HEK293 (cell line): ENCODE data around the gene TYW5.

Experiments
- CTCF ChIA-PET: fragments of 350-600 bp; formaldehyde crosslinking; extraction: SDS; loops from one replicate; lab custom pipeline; 2021; ENCODE audit warnings: antibody characterized with exemption; lab: Yijun Ruan, JAX
- POLR2A ChIA-PET: fragments of 300-600 bp; formaldehyde crosslinking; extraction: SDS; loops from one replicate; lab custom pipeline; 2020; ENCODE audit warnings: antibody characterized with exemption, inconsistent platforms; lab: Yijun Ruan, JAX
- H3K27ac ChIP-seq: fragments of 200-500 bp; sonication (Bioruptor generic); 2 replicates; pipeline ENCODE4 v1.5.1; 2014; ENCODE audit warnings: low read depth, low read length, control low read depth, inconsistent platforms; ENCODE audit errors: extremely low read depth
- H3K36me3 ChIP-seq, 2 experiments: fragments of 200-500 bp in 1 of 2; sonication (Bioruptor generic) in 1 of 2; 1 replicate in 1 of 2; 2 replicates in 1 of 2; pipeline ENCODE4 v1.5.1; 2014 to 2017; ENCODE audit warnings: inconsistent platforms in 2 of 2, low read length in 2 of 2; ENCODE audit not compliant: control insufficient read depth in 2 of 2, insufficient read depth in 1 of 2
- H3K4me1 ChIP-seq: fragments of 200-500 bp; sonication (Bioruptor generic); 2 replicates; pipeline ENCODE4 v1.5.1; 2014; ENCODE audit warnings: mild to moderate bottlenecking, low read length, inconsistent platforms; ENCODE audit not compliant: control insufficient read depth, insufficient read depth
- H3K4me3 ChIP-seq: 2 replicates; pipeline ENCODE4 v1.5.1; 2011; ENCODE audit warnings: low read depth, mild to moderate bottlenecking, control low read depth, low read length, moderate library complexity
- H3K9me3 ChIP-seq: fragments of 200-500 bp; sonication (Bioruptor generic); 2 replicates; pipeline ENCODE4 v1.5.1; 2014; ENCODE audit warnings: low read depth, low read length, inconsistent platforms; ENCODE audit not compliant: control insufficient read depth, insufficient read depth
- BCL11A ChIP-seq: fragments of 450-650 bp; formaldehyde crosslinking; IDR thresholded peaks from 2 replicates; pipeline ENCODE4 v1.5.1; 2016; ENCODE audit warnings: low read depth, missing biosample characterization, missing genetic modification characterization
- HOXC10 ChIP-seq: sonication (generic); formaldehyde crosslinking; IDR thresholded peaks from 2 replicates; pipeline ENCODE4 v1.8.1; 2023; ENCODE audit warnings: mild to moderate bottlenecking, missing genetic modification reagents
- KLF16 ChIP-seq: fragments of 450-650 bp; formaldehyde crosslinking; IDR thresholded peaks from 2 replicates; pipeline ENCODE4 v1.5.1; 2017; ENCODE audit warnings: missing biosample characterization, missing genetic modification characterization
- ZBTB21 ChIP-seq: fragments of 450-650 bp; formaldehyde crosslinking; IDR thresholded peaks from 2 replicates; pipeline ENCODE4 v1.5.1; 2017; ENCODE audit warnings: missing biosample characterization, missing genetic modification characterization
- ZFP3 ChIP-seq: fragments of 450-650 bp; formaldehyde crosslinking; IDR thresholded peaks from 2 replicates; pipeline ENCODE4 v1.5.1; 2016; ENCODE audit warnings: low read depth, missing biosample characterization, missing genetic modification characterization
- ZNF133 ChIP-seq: fragments of 450-650 bp; formaldehyde crosslinking; IDR thresholded peaks from 2 replicates; pipeline ENCODE4 v1.5.1; 2016; ENCODE audit warnings: missing biosample characterization, missing genetic modification characterization
- ZNF140 ChIP-seq: fragments of 450-650 bp; formaldehyde crosslinking; IDR thresholded peaks from 2 replicates; pipeline ENCODE4 v1.5.1; 2016; ENCODE audit warnings: missing biosample characterization, missing genetic modification characterization
- ZNF2 ChIP-seq: fragments of 450-650 bp; formaldehyde crosslinking; IDR thresholded peaks from 2 replicates; pipeline ENCODE4 v1.5.1; 2016; ENCODE audit warnings: missing biosample characterization, missing genetic modification characterization
- ZNF266 ChIP-seq: fragments of 450-650 bp; formaldehyde crosslinking; IDR thresholded peaks from 2 replicates; pipeline ENCODE4 v1.5.1; 2016; ENCODE audit warnings: missing biosample characterization, missing genetic modification characterization, low read depth
- ZNF433 ChIP-seq: fragments of 450-650 bp; formaldehyde crosslinking; IDR thresholded peaks from 2 replicates; pipeline ENCODE4 v1.5.1; 2016; ENCODE audit warnings: missing biosample characterization, missing genetic modification characterization, low read depth
- ZNF560 ChIP-seq: fragments of 450-650 bp; formaldehyde crosslinking; IDR thresholded peaks from 2 replicates; pipeline ENCODE4 v1.5.1; 2017; ENCODE audit warnings: missing biosample characterization, missing genetic modification characterization, borderline replicate concordance
- ZNF660 ChIP-seq: fragments of 450-650 bp; IDR thresholded peaks from 2 replicates; pipeline ENCODE4 v1.5.1; 2018; ENCODE audit warnings: missing biosample characterization, mild to moderate bottlenecking, missing genetic modification characterization
- ZNF664 ChIP-seq: fragments of 450-650 bp; formaldehyde crosslinking; IDR thresholded peaks from 2 replicates; pipeline ENCODE4 v1.5.1; 2016; ENCODE audit warnings: missing biosample characterization, missing genetic modification characterization
- ZNF701 ChIP-seq: fragments of 450-650 bp; formaldehyde crosslinking; IDR thresholded peaks from 2 replicates; pipeline ENCODE4 v1.5.1; 2016; ENCODE audit warnings: missing biosample characterization, missing genetic modification characterization
- TF ChIP-seq, protein P1 (sequence below): fragments of 450-650 bp; formaldehyde crosslinking; IDR thresholded peaks from 2 replicates; pipeline ENCODE4 v1.5.1; 2016; ENCODE audit warnings: missing biosample characterization, missing genetic modification characterization
- TF ChIP-seq, protein P2 (sequence below): fragments of 450-650 bp; formaldehyde crosslinking; conservative IDR thresholded peaks from 2 replicates; pipeline ENCODE4 v1.5.1; 2016; ENCODE audit warnings: low read depth, missing biosample characterization, missing genetic modification characterization
- TF ChIP-seq, protein P3 (sequence below): fragments of 450-650 bp; formaldehyde crosslinking; IDR thresholded peaks from 2 replicates; pipeline ENCODE4 v1.5.1; 2016; ENCODE audit warnings: missing biosample characterization, missing genetic modification characterization
- TF ChIP-seq, protein P4 (sequence below): fragments of 450-650 bp; formaldehyde crosslinking; IDR thresholded peaks from 2 replicates; pipeline ENCODE4 v1.5.1; 2016; ENCODE audit warnings: missing biosample characterization, missing genetic modification characterization
- TF ChIP-seq, protein P5 (sequence below): fragments of 450-650 bp; formaldehyde crosslinking; IDR thresholded peaks from 2 replicates; pipeline ENCODE4 v1.5.1; 2017; ENCODE audit warnings: missing biosample characterization, missing genetic modification characterization
- TF ChIP-seq, protein P6 (sequence below): sonication (generic); formaldehyde crosslinking; IDR thresholded peaks from 2 replicates; pipeline ENCODE4 v1.8.1; 2022; ENCODE audit warnings: mild to moderate bottlenecking, moderate library complexity, missing genetic modification reagents

TYW5 gene

DNA sequence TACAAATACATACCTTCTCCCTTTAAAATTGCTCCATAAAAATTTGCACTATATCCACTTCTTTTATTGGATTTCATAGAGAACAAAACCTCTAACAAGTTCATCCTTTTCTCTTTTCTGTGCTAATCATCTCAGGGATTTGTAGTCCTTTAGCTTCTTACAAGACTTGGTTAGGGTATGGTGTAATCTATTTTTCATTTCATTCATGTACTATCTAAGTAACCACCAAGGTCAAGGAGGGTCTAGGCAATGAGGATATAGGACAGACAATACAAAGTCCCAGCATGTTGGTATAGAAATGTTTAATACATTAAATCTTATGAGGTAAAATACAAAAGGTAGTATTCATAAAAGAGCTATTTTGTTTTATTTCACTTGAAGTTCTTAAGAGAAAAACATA, 26.7 kb downstream of the TYW5 start (continued):
- TF ChIP-seq, protein P1, sequence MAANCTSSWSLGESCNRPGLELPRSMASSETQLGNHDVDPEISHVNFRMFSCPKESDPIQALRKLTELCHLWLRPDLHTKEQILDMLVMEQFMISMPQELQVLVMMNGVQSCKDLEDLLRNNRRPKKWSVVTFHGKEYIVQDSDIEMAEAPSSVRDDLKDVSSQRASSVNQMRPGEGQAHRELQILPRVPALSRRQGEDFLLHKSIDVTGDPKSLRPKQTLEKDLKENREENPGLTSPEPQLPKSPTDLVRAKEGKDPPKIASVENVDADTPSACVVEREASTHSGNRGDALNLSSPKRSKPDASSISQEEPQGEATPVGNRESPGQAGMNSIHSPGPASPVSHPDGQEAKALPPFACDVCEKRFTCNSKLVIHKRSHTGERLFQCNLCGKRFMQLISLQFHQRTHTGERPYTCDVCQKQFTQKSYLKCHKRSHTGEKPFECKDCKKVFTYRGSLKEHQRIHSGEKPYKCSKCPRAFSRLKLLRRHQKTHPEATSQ (tag by site-specific recombination) = no peak
- TF ChIP-seq HOXC10 (CRISPR knock-in tag) (no peak), ZFP3 (no peak), ZNF2 (tag by site-specific recombination) (no peak), ZNF701 (no peak)

DNA sequence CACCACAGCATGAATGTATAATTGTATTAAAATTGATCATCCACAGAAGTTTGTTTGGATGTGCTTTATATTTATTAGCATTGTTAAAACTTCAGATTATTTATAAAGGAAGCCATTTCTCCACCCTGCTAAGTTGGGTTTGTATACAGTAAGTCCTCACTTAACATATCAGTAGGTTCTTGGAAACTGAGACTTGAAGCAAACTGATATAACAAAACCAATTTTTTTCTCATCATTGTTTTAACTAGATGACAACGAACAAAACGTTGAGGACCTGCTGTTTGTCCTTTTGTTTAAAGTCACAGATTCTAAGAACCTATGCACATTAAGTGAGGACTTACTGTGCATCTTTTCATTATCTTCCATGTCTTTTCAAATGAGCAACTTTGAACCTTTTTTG, 27.1 kb downstream of the TYW5 start:
- Histone ChIP-seq H3K9me3 (no peaks in the 10 kb centered on the region), H3K4me3 (no peak overlapping the region), H3K27ac (no peak overlapping the region), H3K36me3 (peaks cover 42 to 61% of the 10 kb centered on the region in 2 experiments), H3K4me1 (no peaks in the 10 kb centered on the region)
- TF ChIP-seq ZNF664 = peak; percentile 50
- no peak for TF ChIP-seq ZNF433 (tag by site-specific recombination)
- no peak for TF ChIP-seq ZNF140 (tag by site-specific recombination)
- TF ChIP-seq KLF16 (tag by site-specific recombination) = no peak
- ChIA-PET POLR2A (no interaction called here), CTCF (no interaction called here)

DNA sequence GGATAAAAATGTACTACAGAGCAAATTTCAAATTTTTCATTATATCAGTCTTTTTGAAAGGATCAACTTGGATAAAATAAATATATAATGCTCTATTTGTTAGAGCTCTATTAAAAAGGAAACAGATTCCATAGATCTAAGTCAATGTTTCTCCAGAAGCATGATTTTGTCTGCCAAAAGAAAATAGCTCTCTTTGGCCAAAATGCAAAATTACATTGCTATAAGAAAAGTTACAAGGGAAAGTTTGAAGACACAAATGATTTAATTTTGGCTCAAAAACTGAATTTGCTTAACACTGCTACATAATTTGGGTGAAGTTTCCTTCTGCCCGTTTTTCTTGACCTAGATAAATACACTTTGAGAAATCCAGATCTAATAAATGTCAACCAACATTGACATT, 28.5 kb downstream of the TYW5 start:
- Histone ChIP-seq H3K4me1 (no peaks in the 10 kb centered on the region), H3K4me3 (no peak overlapping the region), H3K27ac (no peak overlapping the region), H3K9me3 (no peaks in the 10 kb centered on the region), H3K36me3 (peaks cover 40 to 48% of the 10 kb centered on the region in 2 experiments)
- ChIA-PET CTCF (no interaction called here), POLR2A (interaction anchor here (0.6 kb wide), 1 partner anchor 56 kb away, joined by 4 read pairs; no protein-coding TSS in a partner anchor)
- TF ChIP-seq, protein P2, sequence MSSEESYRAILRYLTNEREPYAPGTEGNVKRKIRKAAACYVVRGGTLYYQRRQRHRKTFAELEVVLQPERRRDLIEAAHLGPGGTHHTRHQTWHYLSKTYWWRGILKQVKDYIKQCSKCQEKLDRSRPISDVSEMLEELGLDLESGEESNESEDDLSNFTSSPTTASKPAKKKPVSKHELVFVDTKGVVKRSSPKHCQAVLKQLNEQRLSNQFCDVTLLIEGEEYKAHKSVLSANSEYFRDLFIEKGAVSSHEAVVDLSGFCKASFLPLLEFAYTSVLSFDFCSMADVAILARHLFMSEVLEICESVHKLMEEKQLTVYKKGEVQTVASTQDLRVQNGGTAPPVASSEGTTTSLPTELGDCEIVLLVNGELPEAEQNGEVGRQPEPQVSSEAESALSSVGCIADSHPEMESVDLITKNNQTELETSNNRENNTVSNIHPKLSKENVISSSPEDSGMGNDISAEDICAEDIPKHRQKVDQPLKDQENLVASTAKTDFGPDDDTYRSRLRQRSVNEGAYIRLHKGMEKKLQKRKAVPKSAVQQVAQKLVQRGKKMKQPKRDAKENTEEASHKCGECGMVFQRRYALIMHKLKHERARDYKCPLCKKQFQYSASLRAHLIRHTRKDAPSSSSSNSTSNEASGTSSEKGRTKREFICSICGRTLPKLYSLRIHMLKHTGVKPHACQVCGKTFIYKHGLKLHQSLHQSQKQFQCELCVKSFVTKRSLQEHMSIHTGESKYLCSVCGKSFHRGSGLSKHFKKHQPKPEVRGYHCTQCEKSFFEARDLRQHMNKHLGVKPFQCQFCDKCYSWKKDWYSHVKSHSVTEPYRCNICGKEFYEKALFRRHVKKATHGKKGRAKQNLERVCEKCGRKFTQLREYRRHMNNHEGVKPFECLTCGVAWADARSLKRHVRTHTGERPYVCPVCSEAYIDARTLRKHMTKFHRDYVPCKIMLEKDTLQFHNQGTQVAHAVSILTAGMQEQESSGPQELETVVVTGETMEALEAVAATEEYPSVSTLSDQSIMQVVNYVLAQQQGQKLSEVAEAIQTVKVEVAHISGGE (tag by site-specific recombination) = no peak
- no peak for TF ChIP-seq ZNF266 (tag by site-specific recombination)
- no peak for TF ChIP-seq ZBTB21 (tag by site-specific recombination)
- TF ChIP-seq, protein P3, sequence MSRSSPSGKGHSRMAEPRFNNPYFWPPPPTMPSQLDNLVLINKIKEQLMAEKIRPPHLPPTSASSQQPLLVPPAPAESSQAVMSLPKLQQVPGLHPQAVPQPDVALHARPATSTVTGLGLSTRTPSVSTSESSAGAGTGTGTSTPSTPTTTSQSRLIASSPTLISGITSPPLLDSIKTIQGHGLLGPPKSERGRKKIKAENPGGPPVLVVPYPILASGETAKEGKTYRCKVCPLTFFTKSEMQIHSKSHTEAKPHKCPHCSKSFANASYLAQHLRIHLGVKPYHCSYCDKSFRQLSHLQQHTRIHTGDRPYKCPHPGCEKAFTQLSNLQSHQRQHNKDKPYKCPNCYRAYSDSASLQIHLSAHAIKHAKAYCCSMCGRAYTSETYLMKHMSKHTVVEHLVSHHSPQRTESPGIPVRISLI = no peak
- TF ChIP-seq, protein P4, sequence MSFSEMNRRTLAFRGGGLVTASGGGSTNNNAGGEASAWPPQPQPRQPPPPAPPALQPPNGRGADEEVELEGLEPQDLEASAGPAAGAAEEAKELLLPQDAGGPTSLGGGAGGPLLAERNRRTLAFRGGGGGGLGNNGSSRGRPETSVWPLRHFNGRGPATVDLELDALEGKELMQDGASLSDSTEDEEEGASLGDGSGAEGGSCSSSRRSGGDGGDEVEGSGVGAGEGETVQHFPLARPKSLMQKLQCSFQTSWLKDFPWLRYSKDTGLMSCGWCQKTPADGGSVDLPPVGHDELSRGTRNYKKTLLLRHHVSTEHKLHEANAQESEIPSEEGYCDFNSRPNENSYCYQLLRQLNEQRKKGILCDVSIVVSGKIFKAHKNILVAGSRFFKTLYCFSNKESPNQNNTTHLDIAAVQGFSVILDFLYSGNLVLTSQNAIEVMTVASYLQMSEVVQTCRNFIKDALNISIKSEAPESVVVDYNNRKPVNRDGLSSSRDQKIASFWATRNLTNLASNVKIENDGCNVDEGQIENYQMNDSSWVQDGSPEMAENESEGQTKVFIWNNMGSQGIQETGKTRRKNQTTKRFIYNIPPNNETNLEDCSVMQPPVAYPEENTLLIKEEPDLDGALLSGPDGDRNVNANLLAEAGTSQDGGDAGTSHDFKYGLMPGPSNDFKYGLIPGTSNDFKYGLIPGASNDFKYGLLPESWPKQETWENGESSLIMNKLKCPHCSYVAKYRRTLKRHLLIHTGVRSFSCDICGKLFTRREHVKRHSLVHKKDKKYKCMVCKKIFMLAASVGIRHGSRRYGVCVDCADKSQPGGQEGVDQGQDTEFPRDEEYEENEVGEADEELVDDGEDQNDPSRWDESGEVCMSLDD (tag by site-specific recombination) = no peak
- TF ChIP-seq ZNF133 (tag by site-specific recombination) = no peak
- TF ChIP-seq, protein P5, sequence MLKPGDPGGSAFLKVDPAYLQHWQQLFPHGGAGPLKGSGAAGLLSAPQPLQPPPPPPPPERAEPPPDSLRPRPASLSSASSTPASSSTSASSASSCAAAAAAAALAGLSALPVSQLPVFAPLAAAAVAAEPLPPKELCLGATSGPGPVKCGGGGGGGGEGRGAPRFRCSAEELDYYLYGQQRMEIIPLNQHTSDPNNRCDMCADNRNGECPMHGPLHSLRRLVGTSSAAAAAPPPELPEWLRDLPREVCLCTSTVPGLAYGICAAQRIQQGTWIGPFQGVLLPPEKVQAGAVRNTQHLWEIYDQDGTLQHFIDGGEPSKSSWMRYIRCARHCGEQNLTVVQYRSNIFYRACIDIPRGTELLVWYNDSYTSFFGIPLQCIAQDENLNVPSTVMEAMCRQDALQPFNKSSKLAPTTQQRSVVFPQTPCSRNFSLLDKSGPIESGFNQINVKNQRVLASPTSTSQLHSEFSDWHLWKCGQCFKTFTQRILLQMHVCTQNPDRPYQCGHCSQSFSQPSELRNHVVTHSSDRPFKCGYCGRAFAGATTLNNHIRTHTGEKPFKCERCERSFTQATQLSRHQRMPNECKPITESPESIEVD = no peak
- TF ChIP-seq ZNF560 (tag by site-specific recombination) = no peak
- TF ChIP-seq BCL11A (tag by site-specific recombination) = no peak
- no peak for TF ChIP-seq ZNF660 (tag by site-specific recombination)
- TF ChIP-seq, protein P6, sequence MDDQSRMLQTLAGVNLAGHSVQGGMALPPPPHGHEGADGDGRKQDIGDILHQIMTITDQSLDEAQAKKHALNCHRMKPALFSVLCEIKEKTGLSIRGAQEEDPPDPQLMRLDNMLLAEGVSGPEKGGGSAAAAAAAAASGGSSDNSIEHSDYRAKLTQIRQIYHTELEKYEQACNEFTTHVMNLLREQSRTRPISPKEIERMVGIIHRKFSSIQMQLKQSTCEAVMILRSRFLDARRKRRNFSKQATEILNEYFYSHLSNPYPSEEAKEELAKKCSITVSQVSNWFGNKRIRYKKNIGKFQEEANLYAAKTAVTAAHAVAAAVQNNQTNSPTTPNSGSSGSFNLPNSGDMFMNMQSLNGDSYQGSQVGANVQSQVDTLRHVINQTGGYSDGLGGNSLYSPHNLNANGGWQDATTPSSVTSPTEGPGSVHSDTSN (CRISPR knock-in tag) = no peak
